Neutrophil (primary cell): ENCODE results near the gene MYO1F.

ENCODE experiments used
- H3K27ac ChIP-seq: fragments of 200-600 bp; sonication (generic); 2 replicates; pipeline ENCODE4 v1.5.1; 2016; ENCODE audit warnings: mild to moderate bottlenecking, moderate library complexity
- H3K27me3 ChIP-seq: fragments of 200-600 bp; sonication (generic); 2 replicates; pipeline ENCODE4 v1.6.0; 2016; ENCODE audit warnings: mild to moderate bottlenecking
- H3K36me3 ChIP-seq: fragments of 200-600 bp; sonication (generic); 2 replicates; pipeline ENCODE4 v1.5.1; 2017
- H3K4me1 ChIP-seq, 2 experiments: fragments of 200-600 bp in 1 of 2; sonication (generic) in 1 of 2; 1 replicate in 1 of 2; 2 replicates in 1 of 2; pipeline versions ENCODE4 v1.5.1 to v1.6.1; 2013 to 2016; ENCODE audit warnings: low read depth in 1 of 2, low read length in 1 of 2, mild to moderate bottlenecking in 1 of 2, moderate library complexity in 1 of 2; ENCODE audit not compliant: control insufficient read depth in 1 of 2, insufficient read depth in 1 of 2
- H3K4me3 ChIP-seq, 2 experiments: fragments of 200-600 bp in 1 of 2; sonication (generic) in 1 of 2; 1 replicate in 1 of 2; 2 replicates in 1 of 2; pipeline ENCODE4 v1.5.1; 2013 to 2016; ENCODE audit warnings: low read depth in 1 of 2, low read length in 1 of 2, mild to moderate bottlenecking in 1 of 2, moderate library complexity in 1 of 2
- H3K9me3 ChIP-seq: fragments of 200-600 bp; sonication (generic); 2 replicates; pipeline ENCODE4 v1.5.1; 2016
- TF ChIP-seq, protein P1 (sequence below): fragments of 200-600 bp; sonication (generic); IDR thresholded peaks from 2 replicates; pipeline ENCODE4 v1.5.1; 2016; ENCODE audit warnings: antibody characterized with exemption

Gene MYO1F

DNA sequence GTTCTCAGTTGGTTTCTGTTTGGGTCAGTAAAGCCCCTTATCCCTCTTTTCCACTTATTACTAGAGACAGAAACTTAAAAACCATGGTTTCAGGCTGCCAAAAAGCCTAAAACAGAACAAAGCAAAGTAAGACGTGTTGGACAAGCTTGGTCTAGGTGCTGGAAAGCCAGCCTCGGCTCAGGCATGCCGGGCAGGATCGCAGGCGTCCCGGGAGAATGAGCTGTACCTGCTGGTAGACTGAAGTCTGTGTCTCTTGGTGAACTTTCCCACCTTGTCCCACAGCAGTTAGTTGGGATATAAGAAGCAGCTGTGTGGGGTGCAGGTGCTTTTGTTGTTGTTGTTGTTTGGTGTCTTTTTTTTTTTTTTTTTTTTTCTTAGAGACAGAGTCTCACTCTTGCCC is 95.6 kb downstream of the MYO1F start:
- Histone ChIP-seq H3K27me3 (no peaks in the 10 kb centered on the region), H3K27ac (peak overlapping the region; percentile 50), H3K4me1 (peaks cover 35% of the 10 kb centered on the region in 2 experiments), H3K36me3 (peaks cover 56% of the 10 kb centered on the region), H3K9me3 (no peaks in the 10 kb centered on the region), H3K4me3 (no peak overlapping the region)
- TF ChIP-seq, protein P1, sequence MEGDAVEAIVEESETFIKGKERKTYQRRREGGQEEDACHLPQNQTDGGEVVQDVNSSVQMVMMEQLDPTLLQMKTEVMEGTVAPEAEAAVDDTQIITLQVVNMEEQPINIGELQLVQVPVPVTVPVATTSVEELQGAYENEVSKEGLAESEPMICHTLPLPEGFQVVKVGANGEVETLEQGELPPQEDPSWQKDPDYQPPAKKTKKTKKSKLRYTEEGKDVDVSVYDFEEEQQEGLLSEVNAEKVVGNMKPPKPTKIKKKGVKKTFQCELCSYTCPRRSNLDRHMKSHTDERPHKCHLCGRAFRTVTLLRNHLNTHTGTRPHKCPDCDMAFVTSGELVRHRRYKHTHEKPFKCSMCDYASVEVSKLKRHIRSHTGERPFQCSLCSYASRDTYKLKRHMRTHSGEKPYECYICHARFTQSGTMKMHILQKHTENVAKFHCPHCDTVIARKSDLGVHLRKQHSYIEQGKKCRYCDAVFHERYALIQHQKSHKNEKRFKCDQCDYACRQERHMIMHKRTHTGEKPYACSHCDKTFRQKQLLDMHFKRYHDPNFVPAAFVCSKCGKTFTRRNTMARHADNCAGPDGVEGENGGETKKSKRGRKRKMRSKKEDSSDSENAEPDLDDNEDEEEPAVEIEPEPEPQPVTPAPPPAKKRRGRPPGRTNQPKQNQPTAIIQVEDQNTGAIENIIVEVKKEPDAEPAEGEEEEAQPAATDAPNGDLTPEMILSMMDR, result no peak

DNA sequence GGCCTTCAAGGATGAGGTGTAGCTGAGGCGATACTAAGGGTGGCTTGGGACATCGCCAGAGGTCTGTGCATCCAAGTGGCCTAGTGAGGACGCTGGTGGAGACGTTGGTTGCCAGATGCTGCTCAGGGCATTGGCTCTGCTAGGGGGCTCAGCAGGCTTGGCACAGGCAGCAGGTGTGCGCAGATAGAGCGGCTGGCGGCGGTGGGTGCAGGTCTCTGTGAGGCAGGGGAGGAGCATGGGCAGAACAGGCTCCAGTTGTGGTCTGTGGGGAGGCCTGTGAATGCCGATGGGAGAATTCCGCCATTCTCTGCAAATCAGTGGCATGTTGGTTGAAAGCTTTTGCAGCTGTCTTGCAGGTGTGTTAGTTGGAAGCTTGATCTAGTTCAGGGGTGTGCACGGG is 96.0 kb downstream of the MYO1F start:
- peaks cover 56% of the 10 kb centered on the region for H3K36me3 ChIP-seq
- TF ChIP-seq, protein P1, result no peak
- peak overlapping the region; percentile 50 for H3K27ac ChIP-seq
- peaks cover 31% of the 10 kb centered on the region in 2 experiments for H3K4me1 ChIP-seq
- H3K9me3 ChIP-seq, result no peaks in the 10 kb centered on the region
- H3K27me3 ChIP-seq, result no peaks in the 10 kb centered on the region
- no peak overlapping the region for H3K4me3 ChIP-seq

DNA sequence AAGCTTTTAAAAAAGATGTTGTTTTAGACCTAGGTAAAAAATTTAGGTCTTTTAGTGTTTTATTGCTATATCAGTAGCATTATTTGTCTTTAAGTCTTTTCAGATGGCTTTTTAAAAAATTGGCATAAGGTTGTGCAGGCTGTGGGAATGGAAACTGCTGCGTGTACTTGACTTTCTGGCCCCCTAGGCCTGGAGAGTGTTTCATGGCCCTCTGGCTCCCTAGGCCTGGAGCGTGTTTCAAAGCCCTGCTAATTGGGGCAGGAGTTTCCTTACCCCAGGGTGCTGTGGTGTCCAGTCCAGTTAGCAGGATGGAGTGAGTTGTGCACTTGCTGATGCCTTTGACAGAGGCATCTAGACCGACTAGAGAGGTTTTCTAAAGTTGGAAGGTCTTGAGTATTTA is 98.6 kb downstream of the MYO1F start:
- Histone ChIP-seq H3K27me3 (no peaks in the 10 kb centered on the region), H3K36me3 (peaks cover 63% of the 10 kb centered on the region), H3K4me3 (no peak overlapping the region), H3K4me1 (peaks cover 7 to 11% of the 10 kb centered on the region in 2 experiments), H3K27ac (no peak overlapping the region), H3K9me3 (no peaks in the 10 kb centered on the region)
- TF ChIP-seq, protein P1, result no peak

DNA sequence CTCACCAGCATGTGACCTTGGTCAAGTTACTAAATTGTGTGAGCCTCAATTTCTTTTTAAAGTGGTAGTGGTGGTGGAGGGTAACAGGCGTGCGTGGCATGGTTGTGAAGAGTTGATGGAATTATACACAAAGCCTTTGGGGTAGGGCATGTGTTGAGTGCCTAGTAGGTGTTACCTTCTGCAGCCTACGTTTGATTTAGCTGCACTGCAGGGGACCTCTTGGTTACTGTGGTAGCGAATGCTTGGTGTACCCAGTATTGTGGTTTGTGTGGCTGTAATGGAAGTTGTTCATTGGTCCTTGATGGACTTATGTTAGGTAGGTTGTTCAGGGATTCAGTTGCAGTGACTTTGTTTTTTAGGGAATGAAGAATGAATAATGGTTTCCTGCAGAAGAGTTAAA is 99.4 kb downstream of the MYO1F start:
- H3K4me1 ChIP-seq, result peaks cover 6 to 12% of the 10 kb centered on the region in 2 experiments
- peaks cover 55% of the 10 kb centered on the region for H3K36me3 ChIP-seq
- TF ChIP-seq, protein P1, result no peak
- H3K9me3 ChIP-seq, result no peaks in the 10 kb centered on the region
- no peak overlapping the region for H3K4me3 ChIP-seq
- no peaks in the 10 kb centered on the region for H3K27me3 ChIP-seq
- H3K27ac ChIP-seq, result peak overlapping the region; percentile 9

DNA sequence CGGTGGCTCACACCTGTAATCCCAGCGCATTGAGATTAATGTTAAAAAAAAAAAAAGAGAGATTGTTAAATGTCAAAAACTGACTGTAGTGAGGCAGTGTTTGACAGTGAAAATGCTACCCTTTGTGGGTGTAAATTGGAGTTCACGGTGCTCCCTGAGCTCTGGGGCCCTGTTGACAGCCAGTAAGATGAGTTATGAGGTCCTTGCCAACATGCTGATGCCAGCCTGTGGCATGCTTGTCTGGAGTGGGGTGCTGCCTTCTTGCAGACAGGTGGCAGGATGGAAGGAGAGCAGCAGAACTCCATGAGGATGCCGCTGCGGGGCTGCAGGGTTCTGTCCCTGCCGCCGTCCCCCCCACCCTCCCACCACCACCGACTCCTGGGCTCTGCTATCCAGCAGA is 100.7 kb downstream of the MYO1F start:
- TF ChIP-seq, protein P1, result no peak
- Histone ChIP-seq H3K4me1 (peaks cover 6 to 12% of the 10 kb centered on the region in 2 experiments), H3K27me3 (no peaks in the 10 kb centered on the region), H3K27ac (no peak overlapping the region), H3K36me3 (peaks cover 59% of the 10 kb centered on the region), H3K9me3 (no peaks in the 10 kb centered on the region), H3K4me3 (no peak overlapping the region)

DNA sequence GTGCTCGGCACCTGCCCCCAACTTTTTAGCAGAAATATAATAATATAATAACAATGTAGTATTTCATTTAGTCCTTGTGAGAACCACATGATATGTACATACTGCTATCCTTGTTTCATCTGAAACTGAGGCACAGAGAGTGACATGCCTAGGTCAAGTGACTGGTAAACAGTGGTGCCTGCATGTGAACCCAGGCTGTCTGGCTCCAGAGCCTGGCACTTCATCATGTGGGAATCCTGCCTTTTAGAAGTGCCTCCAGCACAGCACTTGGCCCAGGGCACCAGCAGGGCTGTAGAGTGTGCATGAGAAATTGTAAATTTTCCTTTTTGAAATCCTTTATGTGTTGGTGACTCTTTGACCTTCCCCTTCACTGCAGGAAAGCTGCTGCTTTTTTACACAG is 102.2 kb downstream of the MYO1F start:
- TF ChIP-seq, protein P1, result no peak
- H3K9me3 ChIP-seq, result no peaks in the 10 kb centered on the region
- peaks cover 67% of the 10 kb centered on the region for H3K36me3 ChIP-seq
- peak overlapping the region; percentile 42 for H3K27ac ChIP-seq
- peaks cover 3 to 12% of the 10 kb centered on the region in 2 experiments for H3K4me1 ChIP-seq
- no peak overlapping the region for H3K4me3 ChIP-seq
- H3K27me3 ChIP-seq, result no peaks in the 10 kb centered on the region
